HL-60/S4 treated with retinoic acid at 250 ng/mL for 4 days and 3 days (cell line): Measurements from ENCODE around the gene SUFU.

Experiments
- in situ Hi-C: fragments of 300-500 bp; cut with MboI; formaldehyde crosslinking; loops from 2 replicates; pipeline ENCODE4 v1.7.0; 2022; ENCODE audit warnings: low sequenced_read_pairs

SUFU gene

DNA sequence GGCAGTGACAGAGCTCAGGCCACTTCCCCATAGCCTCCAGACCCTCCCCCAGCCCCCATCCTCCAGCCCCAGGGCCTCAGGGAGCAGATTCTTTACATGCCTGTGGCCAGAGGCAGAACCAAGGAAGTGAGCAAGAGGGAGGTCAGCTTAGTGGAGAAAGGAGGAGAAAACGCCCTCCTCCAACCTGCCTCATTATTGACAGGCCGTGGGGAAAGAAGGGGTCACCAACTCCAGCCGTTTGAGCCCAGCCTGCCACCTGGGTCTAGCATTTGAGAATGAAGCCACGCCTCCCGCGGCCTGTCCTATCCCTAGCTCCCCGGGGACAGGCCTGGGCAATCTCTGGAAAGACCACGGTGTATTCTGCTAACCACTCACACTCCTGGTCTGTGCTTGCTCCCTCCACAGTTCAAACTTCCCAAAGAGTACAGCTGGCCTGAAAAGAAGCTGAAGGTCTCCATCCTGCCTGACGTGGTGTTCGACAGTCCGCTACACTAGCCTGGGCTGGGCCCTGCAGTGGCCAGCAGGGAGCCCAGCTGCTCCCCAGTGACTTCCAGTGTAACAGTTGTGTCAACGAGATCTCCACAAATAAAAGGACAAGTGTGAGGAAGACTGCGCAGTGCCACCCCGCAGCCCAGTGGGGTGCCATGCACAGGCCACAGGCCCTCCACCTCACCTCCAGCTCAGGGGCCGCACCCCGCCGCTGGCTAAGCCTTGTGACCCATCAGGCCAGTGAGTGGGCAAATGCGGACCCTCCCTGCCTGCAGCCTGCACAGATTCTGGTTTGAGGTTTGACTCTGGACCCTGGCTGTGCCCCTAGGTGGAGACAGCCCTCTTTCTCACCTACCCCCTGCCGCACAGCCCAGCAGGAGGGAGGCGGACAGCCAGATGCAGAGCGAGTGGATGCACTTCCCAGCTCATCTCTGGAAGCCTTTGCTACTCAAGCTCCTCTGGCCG lies 126.2 kb downstream of the SUFU start:
- in situ Hi-C loops: no loop called here

GRCh38 chr10:102630663-102631062 lies 126.9 kb downstream of the SUFU start:
- in situ Hi-C loops: no loop called here

DNA sequence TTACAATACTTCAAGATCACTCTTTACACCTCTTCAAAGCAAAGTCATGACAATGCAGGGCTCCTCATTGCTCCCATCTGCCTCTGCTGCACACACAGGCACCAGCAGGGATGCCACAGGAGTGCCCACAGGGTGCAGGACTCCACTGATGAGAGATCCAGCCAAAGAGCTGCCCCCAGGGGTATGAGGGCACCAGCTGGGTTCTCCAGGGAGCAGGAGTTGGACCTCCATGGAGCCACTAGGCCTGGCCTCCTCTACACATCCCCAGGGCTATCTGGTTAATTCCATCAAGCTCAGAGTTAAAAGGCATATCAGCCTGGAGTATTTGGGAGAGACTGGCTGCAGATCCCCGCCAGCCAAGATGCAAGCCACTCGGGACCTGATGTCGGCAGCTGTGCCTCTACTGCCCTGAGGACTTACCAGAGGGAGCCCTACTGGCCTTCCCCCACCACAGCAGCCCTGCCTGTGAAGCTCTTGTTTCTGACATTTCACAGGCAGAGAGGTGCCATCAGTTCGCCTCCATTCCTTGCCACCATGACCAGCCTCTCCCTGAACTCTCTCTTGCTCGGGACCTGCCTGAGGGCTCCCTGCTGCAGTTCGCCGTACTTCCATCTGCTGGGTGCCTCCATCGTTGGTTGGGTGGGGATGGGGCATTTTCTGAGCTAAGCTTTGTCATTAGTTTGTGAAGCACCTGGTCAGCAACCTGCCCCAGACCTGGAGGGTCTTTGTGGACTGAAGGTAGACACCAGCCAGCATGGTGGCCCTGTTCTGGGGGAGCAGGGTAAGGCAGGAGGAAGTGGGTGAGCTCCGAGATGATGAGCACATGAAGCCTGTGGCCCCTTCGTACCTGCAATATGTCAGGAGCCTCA lies 128.0 kb downstream of the SUFU start:
- in situ Hi-C loops: no loop called here

GRCh38 chr10:102632394-102633111 lies 128.8 kb downstream of the SUFU start:
- in situ Hi-C loops: no loop called here

DNA sequence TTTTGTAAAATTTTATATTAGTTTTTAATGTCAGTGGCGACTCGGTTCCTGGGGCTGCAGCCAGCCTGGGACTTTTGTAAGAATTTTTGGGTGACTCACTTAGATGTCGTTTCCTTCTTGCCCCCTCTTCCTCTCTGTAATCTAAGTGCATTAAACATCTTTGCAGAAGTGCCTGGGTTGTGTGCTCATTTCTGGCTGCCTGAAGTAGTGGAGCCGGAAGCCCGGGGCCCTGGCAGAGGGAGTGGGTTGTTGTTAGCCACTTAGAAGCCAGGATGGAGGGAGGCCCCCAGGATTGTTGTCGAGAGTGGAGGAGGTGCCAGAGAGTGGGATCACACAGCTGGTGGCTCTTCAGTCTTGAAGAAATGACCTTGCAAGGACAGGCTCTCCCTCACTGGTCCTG lies 129.5 kb downstream of the SUFU start:
- in situ Hi-C loops: no loop called here

- in situ Hi-C loops: no loop called here
These were observed 130.1 kb downstream of the SUFU start for GRCh38 chr10:102633848-102634247.

DNA sequence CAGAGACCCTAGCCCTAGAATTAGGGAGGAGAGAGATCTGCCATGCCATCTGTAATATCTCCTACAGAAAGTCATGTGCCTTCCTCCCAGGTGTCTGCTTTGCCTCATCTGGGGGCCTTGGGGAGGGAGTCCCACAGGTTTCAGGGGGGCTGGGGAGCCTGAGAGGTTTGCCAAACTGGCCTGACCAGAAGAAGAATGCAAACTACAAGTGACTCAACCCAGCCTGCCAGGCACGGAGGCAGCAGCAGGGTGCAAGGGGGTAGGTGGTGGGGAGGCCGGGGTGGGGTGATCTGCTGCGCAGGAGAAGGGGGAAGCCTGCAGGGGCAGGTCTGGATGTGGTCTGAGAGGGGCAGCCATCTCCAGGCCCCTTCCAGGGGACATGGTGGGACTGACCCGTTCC lies 130.9 kb downstream of the SUFU start:
- in situ Hi-C loops: no loop called here

- in situ Hi-C loops: no loop called here
These were observed 131.6 kb downstream of the SUFU start for GRCh38 chr10:102635377-102635776.

GRCh38 chr10:102639537-102639936 lies 135.8 kb downstream of the SUFU start:
- in situ Hi-C loops: no loop called here

- in situ Hi-C loops: no loop called here
These were observed 137.6 kb downstream of the SUFU start for GRCh38 chr10:102641402-102641801.

DNA sequence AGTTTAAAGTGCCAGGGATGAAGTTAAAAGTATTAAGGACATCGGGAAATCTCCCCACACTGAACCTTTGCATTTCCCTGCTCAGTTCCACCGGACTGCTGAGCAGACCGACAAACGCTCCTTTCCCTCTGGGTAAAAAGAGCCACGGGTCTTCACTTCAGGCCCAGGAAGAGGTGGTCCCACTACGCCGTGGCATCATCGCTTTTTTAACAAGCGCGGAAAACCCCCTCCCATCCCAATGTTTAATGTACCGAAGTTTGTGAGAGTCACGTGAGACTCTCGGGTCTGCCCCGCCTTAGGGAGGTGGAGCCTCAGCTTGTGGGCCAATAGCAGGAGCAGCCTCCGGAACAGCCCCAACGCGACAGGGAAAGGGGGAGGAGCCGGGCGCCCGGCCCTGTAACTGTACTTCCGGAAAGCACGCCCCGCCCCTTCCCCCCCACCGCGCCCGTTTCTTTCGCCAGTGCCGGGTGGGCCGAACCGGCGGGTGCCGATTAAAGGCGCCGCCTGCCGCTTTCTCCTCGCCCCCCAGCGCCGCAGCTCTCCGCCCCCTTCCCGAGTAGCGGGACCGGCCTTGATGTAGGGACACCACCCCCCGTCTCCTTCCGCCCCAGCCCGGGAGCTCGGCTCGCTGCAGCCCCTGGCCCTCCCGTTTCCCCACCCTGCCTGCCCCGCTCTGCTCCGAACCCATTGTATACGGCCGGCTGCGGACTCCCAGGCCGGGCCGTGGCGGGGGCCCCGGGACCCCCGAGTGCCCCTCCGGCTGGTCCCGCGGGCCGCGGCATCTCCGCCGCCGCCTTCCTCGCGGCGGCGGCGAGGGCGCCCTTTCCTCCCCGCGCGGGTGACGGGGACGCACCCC lies 138.3 kb downstream of the SUFU start:
- in situ Hi-C loops: no loop called here

GRCh38 chr10:102642736-102643335 lies 139.1 kb downstream of the SUFU start:
- in situ Hi-C loops: no loop called here

- in situ Hi-C loops: no loop called here
These were observed 139.7 kb downstream of the SUFU start for GRCh38 chr10:102643336-102644065.

GRCh38 chr10:102644066-102644645 lies 140.4 kb downstream of the SUFU start, which contains the start of gene TRIM8:
Gene TRIM8 (plus strand): TSS chr10:102644479. CDS start chr10:102644618, 139 bp downstream.
- in situ Hi-C loops: no loop called here

GRCh38 chr10:102644646-102645387 lies 141.0 kb downstream of the SUFU start:
- in situ Hi-C loops: no loop called here

DNA sequence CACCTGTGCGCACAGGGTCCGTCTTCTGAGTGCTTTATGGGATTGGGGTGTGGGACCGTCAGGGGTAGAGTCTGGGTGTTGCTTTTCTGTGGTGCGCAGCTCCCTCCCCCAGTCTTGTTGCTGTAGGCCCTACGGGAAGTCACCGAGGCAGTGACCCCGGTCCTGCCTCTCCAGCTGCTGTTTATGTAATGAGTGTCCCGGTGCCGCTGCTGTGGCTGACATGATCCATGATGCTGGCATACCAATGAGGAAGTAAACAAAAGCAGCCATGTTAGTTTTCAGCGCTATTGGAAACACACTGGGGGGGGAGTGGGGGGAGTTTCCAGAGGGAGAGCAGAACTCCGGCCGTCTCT lies 141.6 kb downstream of the SUFU start:
- in situ Hi-C loops: no loop called here

GRCh38 chr10:102645741-102646609 lies 142.2 kb downstream of the SUFU start:
- in situ Hi-C loops: no loop called here
